Keratinocyte (primary cell): ENCODE measurements around the gene SYPL2. TPM values are rescaled to one million over a fixed set of nuclear protein-coding genes. Genes with fewer than 3 reads are reported as not detected.

Experiments used
- DNase-seq: peaks from one replicate; pipeline ENCODE4 v3.0.0-alpha.2; 2011; ENCODE audit warnings: low read depth, missing footprints, low spot score
- FAIRE-seq: peaks from 2 replicates; lab custom pipeline; 2011; peaks lifted over from hg19 to GRCh38; lab: Jason Lieb, UNC
- H2AFZ ChIP-seq: 2 replicates; pipeline ENCODE4 v1.6.0; 2012; ENCODE audit warnings: low read length, control low read depth, inconsistent platforms; ENCODE audit not compliant: control insufficient read depth
- H3K27ac ChIP-seq: 2 replicates; pipeline ENCODE4 v1.5.1; 2011; ENCODE audit warnings: low read length; ENCODE audit not compliant: control insufficient read depth, insufficient read depth
- H3K27me3 ChIP-seq: 3 replicates; pipeline ENCODE4 v1.6.0; 2011; ENCODE audit warnings: low read length; ENCODE audit not compliant: control insufficient read depth, insufficient read depth; ENCODE audit errors: extremely low read depth
- H3K36me3 ChIP-seq, 2 experiments: 2 replicates in 1 of 2; 3 replicates in 1 of 2; pipeline ENCODE4 v1.5.1; 2011; ENCODE audit warnings: low read length in 2 of 2, mild to moderate bottlenecking in 1 of 2; ENCODE audit not compliant: control insufficient read depth in 2 of 2, insufficient read depth in 2 of 2; ENCODE audit errors: extremely low read depth in 1 of 2
- H3K4me1 ChIP-seq: 3 replicates; pipeline ENCODE4 v1.5.1; 2011; ENCODE audit warnings: low read length; ENCODE audit not compliant: control insufficient read depth, insufficient read depth; ENCODE audit errors: extremely low read depth
- H3K4me2 ChIP-seq: 3 replicates; pipeline ENCODE4 v1.6.0; 2011; ENCODE audit warnings: low read depth, low read length; ENCODE audit not compliant: control insufficient read depth, insufficient read depth; ENCODE audit errors: extremely low read depth
- H3K4me3 ChIP-seq, 3 experiments: fragments of 200-600 bp in 1 of 3; sonication (generic) in 1 of 3; 2 replicates in 2 of 3; 3 replicates in 1 of 3; pipeline ENCODE4 v1.5.1; 2011 to 2016; ENCODE audit warnings: low read length in 3 of 3, mild to moderate bottlenecking in 3 of 3, control low read depth in 2 of 3, inconsistent platforms in 1 of 3, low read depth in 1 of 3, mixed read lengths in 1 of 3, mixed run types in 1 of 3, moderate library complexity in 1 of 3; ENCODE audit not compliant: control insufficient read depth in 2 of 3, insufficient read depth in 2 of 3; ENCODE audit errors: extremely low read depth in 1 of 3
- H3K79me2 ChIP-seq: 2 replicates; pipeline ENCODE4 v1.6.0; 2012; ENCODE audit warnings: low read length; ENCODE audit not compliant: control insufficient read depth, insufficient read depth
- H3K9ac ChIP-seq: 3 replicates; pipeline ENCODE4 v1.6.0; 2011; ENCODE audit warnings: low read length; ENCODE audit not compliant: control insufficient read depth, insufficient read depth; ENCODE audit errors: extremely low read depth
- H3K9me1 ChIP-seq: 3 replicates; pipeline ENCODE4 v1.6.0; 2011; ENCODE audit warnings: low read length; ENCODE audit not compliant: control insufficient read depth, insufficient read depth; ENCODE audit errors: extremely low read depth
- H3K9me3 ChIP-seq: 2 replicates; pipeline ENCODE4 v1.5.1; 2012; ENCODE audit warnings: low read depth, low read length; ENCODE audit not compliant: control insufficient read depth
- H4K20me1 ChIP-seq: 3 replicates; pipeline ENCODE4 v1.6.0; 2011; ENCODE audit warnings: low read length; ENCODE audit not compliant: control insufficient read depth, insufficient read depth; ENCODE audit errors: extremely low read depth
- EZH2 ChIP-seq: IDR thresholded peaks from one replicate; pipeline ENCODE4 v1.6.1; 2012; ENCODE audit warnings: inconsistent platforms, mild to moderate bottlenecking, low read length, moderate library complexity
- dilution Hi-C: fragments of 300-500 bp; cut with MboI; formaldehyde crosslinking; loops from one replicate; pipeline ENCODE4 v1.7.0; 2020; ENCODE audit warnings: low sequenced_read_pairs; ENCODE audit not compliant: extremely low pct_ligation_motif_present
- polyA minus RNA-seq, 3 experiments: library from RNA; depleted of rRNA, polyadenylated mRNA; stranded (reverse); fragments of >200 nt; gene quantifications; 1 replicate in 1 of 3; 2 replicates in 1 of 3; 3 replicates in 1 of 3; pipeline ENCODE4 v1.2.3, GENCODE V29; 2011
- polyA plus RNA-seq, 5 experiments: library from polyadenylated mRNA; depleted of rRNA in 3 of 5; stranded (reverse) in 3 of 5; stranded (forward) in 1 of 5; unstranded in 1 of 5; fragments of >200 nt; gene quantifications; 1 replicate in 1 of 5; 2 replicates in 3 of 5; 3 replicates in 1 of 5; pipeline versions ENCODE4 v1.2.1 to v1.2.3, GENCODE V29; 2011 to 2012; ENCODE audit warnings: missing spikeins in 2 of 5, low read depth in 1 of 5, low replicate concordance in 1 of 5
- TF ChIP-seq, protein P1 (sequence below), 3 experiments: IDR thresholded peaks in 1 of 3; conservative IDR thresholded peaks in 1 of 3; optimal IDR thresholded peaks in 1 of 3; 2 replicates in 2 of 3; 3 replicates in 1 of 3; pipeline versions ENCODE3 to v1.5.1; 2011; ENCODE audit warnings: low read length in 3 of 3, mild to moderate bottlenecking in 3 of 3, moderate library complexity in 2 of 3, control low read depth in 1 of 3, inconsistent platforms in 1 of 3; ENCODE audit not compliant: insufficient read depth in 2 of 3; ENCODE audit errors: extremely low read depth in 1 of 3

SYPL2 gene
- polyA plus RNA-seq = not detected in 3 replicates
- not detected for polyA plus RNA-seq (2011; ENCODE audit: low read depth)
- not detected in 2 replicates for polyA plus RNA-seq (2011; cell fraction: cytosol; rRNA removed)
- not detected in 2 replicates for polyA plus RNA-seq (2011; cell fraction: nucleus; rRNA removed)
- not detected in 2 replicates for polyA plus RNA-seq (2012; ENCODE audit: low replicate concordance)
- polyA minus RNA-seq = not detected in 3 replicates
- not detected for polyA minus RNA-seq (2011; cell fraction: cytosol; rRNA and poly(A)+ RNA removed)
- not detected in 2 replicates for polyA minus RNA-seq (2011; cell fraction: nucleus; rRNA and poly(A)+ RNA removed)

DNA sequence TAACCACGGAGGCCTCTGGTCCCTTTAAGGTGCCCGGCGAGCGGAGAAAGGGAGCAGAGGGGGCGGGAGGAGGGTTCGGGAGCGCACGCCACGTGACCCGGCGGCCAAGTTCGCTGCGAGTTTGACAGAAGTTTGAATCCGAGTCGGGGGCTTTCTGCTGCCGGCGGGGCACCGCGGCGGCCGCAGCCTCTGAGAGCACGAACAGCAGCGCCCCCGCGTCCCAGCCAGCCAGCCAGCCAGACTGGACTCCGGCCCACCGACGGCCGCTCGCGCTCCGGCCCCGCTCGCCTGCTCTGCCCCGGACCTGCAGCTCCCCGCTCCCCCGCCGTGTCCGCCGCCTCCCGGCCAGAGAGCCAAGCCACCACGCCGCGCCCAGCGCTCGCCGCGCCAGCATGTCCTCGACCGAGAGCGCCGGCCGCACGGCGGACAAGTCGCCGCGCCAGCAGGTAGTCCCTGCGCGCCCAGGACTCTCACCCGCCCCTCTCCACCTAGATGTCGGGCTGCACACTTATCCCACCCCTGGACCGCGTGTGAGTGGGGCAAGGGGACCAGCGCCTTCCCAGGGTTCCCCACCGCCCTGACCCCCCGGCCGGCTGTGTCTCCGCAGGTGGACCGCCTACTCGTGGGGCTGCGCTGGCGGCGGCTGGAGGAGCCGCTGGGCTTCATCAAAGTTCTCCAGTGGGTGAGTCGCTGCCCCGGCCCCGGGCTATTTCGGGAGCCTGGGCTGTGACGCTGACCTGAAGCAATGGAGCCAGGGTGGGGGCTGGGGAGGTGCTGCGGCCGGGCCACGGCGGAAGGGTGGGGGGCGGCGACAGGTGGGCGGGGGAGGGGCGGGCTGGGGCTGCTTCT, at the start of gene SYPL2:
Gene SYPL2, plus strand, starts transcription at position 95 of the 849 bp plus-strand sequence. Its CDS starts 298 bp downstream, at position 393.
- peaks cover 67% of the 10 kb centered on the region for H3K27me3 ChIP-seq
- no peaks in the 10 kb centered on the region for H3K36me3 ChIP-seq
- no peaks in the 10 kb centered on the region for H3K9me3 ChIP-seq
- H3K9ac ChIP-seq = no peak within 1 kb of the TSS
- DNase-seq = no peak
- no peak for FAIRE-seq
- no peaks in the 10 kb centered on the region for H3K9me1 ChIP-seq
- H3K79me2 ChIP-seq = no peaks in the 10 kb centered on the region
- H4K20me1 ChIP-seq = no peaks in the 10 kb centered on the region
- dilution Hi-C loops = no loop called here
- H3K4me2 ChIP-seq = peak within 1 kb of the TSS; percentile 51
- TF ChIP-seq, protein P1, sequence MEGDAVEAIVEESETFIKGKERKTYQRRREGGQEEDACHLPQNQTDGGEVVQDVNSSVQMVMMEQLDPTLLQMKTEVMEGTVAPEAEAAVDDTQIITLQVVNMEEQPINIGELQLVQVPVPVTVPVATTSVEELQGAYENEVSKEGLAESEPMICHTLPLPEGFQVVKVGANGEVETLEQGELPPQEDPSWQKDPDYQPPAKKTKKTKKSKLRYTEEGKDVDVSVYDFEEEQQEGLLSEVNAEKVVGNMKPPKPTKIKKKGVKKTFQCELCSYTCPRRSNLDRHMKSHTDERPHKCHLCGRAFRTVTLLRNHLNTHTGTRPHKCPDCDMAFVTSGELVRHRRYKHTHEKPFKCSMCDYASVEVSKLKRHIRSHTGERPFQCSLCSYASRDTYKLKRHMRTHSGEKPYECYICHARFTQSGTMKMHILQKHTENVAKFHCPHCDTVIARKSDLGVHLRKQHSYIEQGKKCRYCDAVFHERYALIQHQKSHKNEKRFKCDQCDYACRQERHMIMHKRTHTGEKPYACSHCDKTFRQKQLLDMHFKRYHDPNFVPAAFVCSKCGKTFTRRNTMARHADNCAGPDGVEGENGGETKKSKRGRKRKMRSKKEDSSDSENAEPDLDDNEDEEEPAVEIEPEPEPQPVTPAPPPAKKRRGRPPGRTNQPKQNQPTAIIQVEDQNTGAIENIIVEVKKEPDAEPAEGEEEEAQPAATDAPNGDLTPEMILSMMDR (optimal IDR thresholded peaks at IDR 0.05 in 1 of 3, IDR thresholded peaks at IDR 0.05 in 1 of 3, conservative IDR thresholded peaks at IDR 0.05 in 1 of 3; ENCODE audit: extremely low read depth in 1 of 3, insufficient read depth in 2 of 3, low read length in 3 of 3) = no peak
- TF ChIP-seq EZH2 = peak; percentile 73
- no peak within 1 kb of the TSS for H2AFZ ChIP-seq
- no peaks in the 10 kb centered on the region for H3K4me1 ChIP-seq
- peak within 1 kb of the TSS in 2 of 3 experiments; percentile 16 to 33 for H3K4me3 ChIP-seq
- H3K27ac ChIP-seq = no peak within 1 kb of the TSS

DNA sequence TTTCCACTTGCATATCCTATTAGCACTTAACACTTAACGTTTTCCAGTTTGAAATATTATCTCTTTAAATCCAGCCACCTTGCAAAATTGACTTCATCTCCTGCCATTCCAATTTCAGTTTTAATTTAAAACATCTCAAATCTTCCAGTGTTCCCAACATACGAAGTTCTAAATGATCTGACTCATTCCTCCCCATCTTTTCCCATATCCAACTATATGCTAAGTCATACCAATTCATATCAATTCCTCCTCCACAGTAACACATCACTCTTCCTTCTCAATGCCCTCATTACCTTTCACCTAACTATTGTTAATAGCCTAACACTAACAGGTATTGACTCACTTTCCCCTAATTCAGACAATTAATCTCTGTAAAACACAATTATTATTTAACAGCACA, 42.8 kb upstream of the SYPL2 start:
- Histone ChIP-seq H3K79me2 (peaks cover 68% of the 10 kb centered on the region), H3K9me3 (no peaks in the 10 kb centered on the region), H3K36me3 (peaks cover 5 to 11% of the 10 kb centered on the region in 2 experiments), H3K4me1 (peaks cover 14% of the 10 kb centered on the region), H3K9ac (no peak overlapping the region), H3K9me1 (no peaks in the 10 kb centered on the region), H3K4me3 (no peak overlapping the region), H3K27me3 (no peaks in the 10 kb centered on the region), H3K27ac (no peak overlapping the region), H2AFZ (no peak overlapping the region), H3K4me2 (no peak overlapping the region), H4K20me1 (no peaks in the 10 kb centered on the region)
- no peak for DNase-seq
- FAIRE-seq = no peak
- dilution Hi-C loops = no loop called here
- TF ChIP-seq, protein P1 (optimal IDR thresholded peaks at IDR 0.05 in 1 of 3, IDR thresholded peaks at IDR 0.05 in 1 of 3, conservative IDR thresholded peaks at IDR 0.05 in 1 of 3; ENCODE audit: extremely low read depth in 1 of 3, insufficient read depth in 2 of 3, low read length in 3 of 3) = no peak
- TF ChIP-seq EZH2 = no peak
